ENCODE measurements around the gene RSPH9.
A peak's percentile ranks its signal among the peaks of the same experiment; 100 is the strongest.

Gene RSPH9

GRCh38 chr6:43669922-43670622 lies 25.2 kb downstream of the RSPH9 start:
- no peak overlapping the region for H2BK12ac ChIP-seq (ENCODE audit: low read length)
- H3K79me1 ChIP-seq (ENCODE audit: low read length) = peaks cover 5% of the 10 kb centered on the region
- no peak overlapping the region for H3K9ac ChIP-seq (ENCODE audit: low read length)
- H3K4me3 ChIP-seq (ENCODE audit: low read depth, low read length) = no peak overlapping the region
- H4K8ac ChIP-seq (ENCODE audit: low read depth, low read length) = no peak overlapping the region
- H3K4me1 ChIP-seq (ENCODE audit: control insufficient read depth in 1 of 2, insufficient read depth in 2 of 2, low read length in 2 of 2) = peaks cover 29% of the 10 kb centered on the region in 2 experiments
- H4K91ac ChIP-seq (ENCODE audit: low read depth, low read length) = peak overlapping the region; percentile 55
- peaks cover 28 to 37% of the 10 kb centered on the region in 2 experiments for H3K36me3 ChIP-seq (ENCODE audit: control insufficient read depth in 1 of 2, insufficient read depth in 2 of 2, low read length in 2 of 2)
- DNase-seq = peak in 1 of 2 donors; percentile 55
- WGBS (ENCODE audit: extremely low coverage, insufficient coverage, insufficient read length) = no CpG with 5 or more reads among the region's 6 CpGs
- peak overlapping the region; percentile 9 for H3K27ac ChIP-seq (ENCODE audit: low read depth, low read length)
- H3K9me3 ChIP-seq (ENCODE audit: insufficient read depth, low read depth, low read length) = peaks cover 5% of the 10 kb centered on the region
- H4K12ac ChIP-seq (ENCODE audit: low read depth, low read length) = no peak overlapping the region
- no peaks in the 10 kb centered on the region for H3K79me2 ChIP-seq (ENCODE audit: control insufficient read depth, insufficient read depth, low read length, poor library complexity)
- no peak overlapping the region for H3K4ac ChIP-seq (ENCODE audit: low read depth, low read length)
- no peak overlapping the region for H2AFZ ChIP-seq (ENCODE audit: insufficient read depth, low read length, poor library complexity)
- H3K14ac ChIP-seq (ENCODE audit: low read length) = no peak overlapping the region
- no peak overlapping the region for H2BK5ac ChIP-seq (ENCODE audit: low read depth, low read length, poor library complexity)
- H2BK120ac ChIP-seq (ENCODE audit: insufficient read depth, low read length, poor library complexity) = no peak overlapping the region
- H2AK5ac ChIP-seq (ENCODE audit: low read length) = no peak overlapping the region
- no peaks in the 10 kb centered on the region for H3K27me3 ChIP-seq (ENCODE audit: insufficient read depth, low read length)
- no peak overlapping the region for H3K4me2 ChIP-seq (ENCODE audit: low read length)
- H3K18ac ChIP-seq (ENCODE audit: low read length) = peak overlapping the region; percentile 31
- H3K23ac ChIP-seq (ENCODE audit: low read length) = no peak overlapping the region

DNA sequence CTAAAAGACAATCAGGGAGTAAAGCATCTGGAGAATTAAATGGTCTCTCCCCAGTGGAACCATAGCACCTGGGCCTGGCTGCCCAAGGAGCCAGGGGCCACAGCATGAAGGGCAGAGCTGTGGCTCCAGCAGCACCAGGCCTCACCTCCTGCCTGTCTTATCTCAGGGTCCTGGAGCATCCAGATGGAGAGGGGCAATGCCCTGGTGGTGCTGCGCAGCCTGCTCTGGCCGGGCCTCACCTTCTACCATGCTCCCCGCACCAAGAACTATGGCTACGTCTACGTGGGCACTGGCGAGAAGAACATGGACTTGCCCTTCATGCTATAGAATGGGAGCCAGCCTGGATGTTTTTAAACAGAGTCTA lies 25.8 kb downstream of the RSPH9 start:
- Histone ChIP-seq H3K36me3 (ENCODE audit: control insufficient read depth in 1 of 2, insufficient read depth in 2 of 2, low read length in 2 of 2) (peaks cover 33 to 42% of the 10 kb centered on the region in 2 experiments), H4K8ac (ENCODE audit: low read depth, low read length) (no peak overlapping the region), H3K23ac (ENCODE audit: low read length) (no peak overlapping the region), H3K14ac (ENCODE audit: low read length) (no peak overlapping the region), H2AK5ac (ENCODE audit: low read length) (no peak overlapping the region), H3K4me2 (ENCODE audit: low read length) (no peak overlapping the region), H3K4ac (ENCODE audit: low read depth, low read length) (no peak overlapping the region), H2BK12ac (ENCODE audit: low read length) (no peak overlapping the region), H3K4me3 (ENCODE audit: low read depth, low read length) (no peak overlapping the region), H3K79me2 (ENCODE audit: control insufficient read depth, insufficient read depth, low read length, poor library complexity) (no peaks in the 10 kb centered on the region), H2AFZ (ENCODE audit: insufficient read depth, low read length, poor library complexity) (no peak overlapping the region), H3K27me3 (ENCODE audit: insufficient read depth, low read length) (no peaks in the 10 kb centered on the region), H3K27ac (ENCODE audit: low read depth, low read length) (no peak overlapping the region), H4K91ac (ENCODE audit: low read depth, low read length) (no peak overlapping the region), H3K4me1 (ENCODE audit: control insufficient read depth in 1 of 2, insufficient read depth in 2 of 2, low read length in 2 of 2) (peaks cover 29% of the 10 kb centered on the region in 2 experiments), H3K9ac (ENCODE audit: low read length) (no peak overlapping the region), H3K79me1 (ENCODE audit: low read length) (peaks cover 5% of the 10 kb centered on the region), H4K12ac (ENCODE audit: low read depth, low read length) (no peak overlapping the region), H2BK5ac (ENCODE audit: low read depth, low read length, poor library complexity) (no peak overlapping the region), H3K18ac (ENCODE audit: low read length) (no peak overlapping the region), H2BK120ac (ENCODE audit: insufficient read depth, low read length, poor library complexity) (no peak overlapping the region), H3K9me3 (ENCODE audit: insufficient read depth, low read depth, low read length) (peaks cover 5% of the 10 kb centered on the region)
- DNase-seq = no peak
- no CpG with 5 or more reads among the region's 6 CpGs for WGBS (ENCODE audit: extremely low coverage, insufficient coverage, insufficient read length)

GRCh38 chr6:43671011-43671800 lies 26.4 kb downstream of the RSPH9 start:
- no CpG with 5 or more reads among the region's 8 CpGs for WGBS (ENCODE audit: extremely low coverage, insufficient coverage, insufficient read length)
- no peak overlapping the region for H3K4ac ChIP-seq (ENCODE audit: low read depth, low read length)
- H4K91ac ChIP-seq (ENCODE audit: low read depth, low read length) = no peak overlapping the region
- H4K8ac ChIP-seq (ENCODE audit: low read depth, low read length) = no peak overlapping the region
- no peak overlapping the region for H2BK5ac ChIP-seq (ENCODE audit: low read depth, low read length, poor library complexity)
- no peak for DNase-seq
- H3K9me3 ChIP-seq (ENCODE audit: insufficient read depth, low read depth, low read length) = peaks cover 5% of the 10 kb centered on the region
- peaks cover 29% of the 10 kb centered on the region in 2 experiments for H3K4me1 ChIP-seq (ENCODE audit: control insufficient read depth in 1 of 2, insufficient read depth in 2 of 2, low read length in 2 of 2)
- no peak overlapping the region for H3K4me2 ChIP-seq (ENCODE audit: low read length)
- no peaks in the 10 kb centered on the region for H3K27me3 ChIP-seq (ENCODE audit: insufficient read depth, low read length)
- no peak overlapping the region for H3K23ac ChIP-seq (ENCODE audit: low read length)
- peaks cover 5% of the 10 kb centered on the region for H3K79me1 ChIP-seq (ENCODE audit: low read length)
- H3K9ac ChIP-seq (ENCODE audit: low read length) = no peak overlapping the region
- H4K12ac ChIP-seq (ENCODE audit: low read depth, low read length) = no peak overlapping the region
- no peak overlapping the region for H3K27ac ChIP-seq (ENCODE audit: low read depth, low read length)
- H3K18ac ChIP-seq (ENCODE audit: low read length) = no peak overlapping the region
- H2AFZ ChIP-seq (ENCODE audit: insufficient read depth, low read length, poor library complexity) = no peak overlapping the region
- H3K79me2 ChIP-seq (ENCODE audit: control insufficient read depth, insufficient read depth, low read length, poor library complexity) = no peaks in the 10 kb centered on the region
- peaks cover 33 to 46% of the 10 kb centered on the region in 2 experiments for H3K36me3 ChIP-seq (ENCODE audit: control insufficient read depth in 1 of 2, insufficient read depth in 2 of 2, low read length in 2 of 2)
- no peak overlapping the region for H3K4me3 ChIP-seq (ENCODE audit: low read depth, low read length)
- no peak overlapping the region for H2BK120ac ChIP-seq (ENCODE audit: insufficient read depth, low read length, poor library complexity)
- H2AK5ac ChIP-seq (ENCODE audit: low read length) = no peak overlapping the region
- no peak overlapping the region for H3K14ac ChIP-seq (ENCODE audit: low read length)
- no peak overlapping the region for H2BK12ac ChIP-seq (ENCODE audit: low read length)

DNA sequence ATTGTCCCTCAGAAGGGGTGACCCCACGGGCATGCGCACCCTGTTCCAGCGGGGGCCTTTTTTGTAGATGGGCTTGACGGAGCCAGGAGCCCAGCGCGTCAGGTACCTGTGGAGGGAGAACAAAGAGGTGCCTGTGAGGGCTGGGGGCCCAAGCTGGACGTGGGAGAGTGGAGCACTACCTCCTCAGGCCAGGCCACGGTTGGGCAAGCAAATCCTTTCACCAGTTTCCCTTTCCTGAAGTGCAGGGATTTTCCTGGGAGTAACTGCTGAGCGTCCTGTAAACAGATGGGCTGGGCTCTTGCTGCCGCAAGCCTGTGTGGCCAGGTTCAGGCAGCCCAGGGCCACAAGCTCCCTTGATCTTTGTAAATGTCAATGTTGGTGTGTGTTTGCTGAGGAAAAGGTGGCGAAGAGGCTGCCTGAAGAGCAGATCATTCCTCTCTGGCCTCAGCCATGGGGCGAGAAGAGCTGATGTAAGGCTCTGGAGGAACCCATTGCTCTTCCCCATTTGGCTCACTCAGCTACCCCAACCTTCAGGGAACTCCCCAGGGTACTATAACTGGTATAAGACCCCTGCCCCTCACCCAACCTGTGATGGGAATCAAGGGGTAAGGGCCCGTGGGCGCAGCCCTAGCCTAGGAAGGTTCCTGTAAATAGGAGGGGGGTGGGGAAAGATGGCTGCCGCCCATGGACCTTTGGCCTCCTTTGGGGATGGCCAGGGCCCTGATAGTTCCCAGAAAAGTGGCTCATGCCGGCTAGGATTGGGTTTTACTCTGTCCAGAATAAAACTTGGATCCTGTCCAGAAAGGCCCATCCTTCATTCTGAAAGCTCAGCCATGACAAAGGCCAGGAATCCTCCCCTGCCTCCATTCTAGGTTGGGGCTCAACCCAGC lies 27.2 kb downstream of the RSPH9 start:
- Histone ChIP-seq H3K4me3 (ENCODE audit: low read depth, low read length) (no peak overlapping the region), H4K12ac (ENCODE audit: low read depth, low read length) (no peak overlapping the region), H3K9me3 (ENCODE audit: insufficient read depth, low read depth, low read length) (peaks cover 5% of the 10 kb centered on the region), H2BK120ac (ENCODE audit: insufficient read depth, low read length, poor library complexity) (no peak overlapping the region), H3K4ac (ENCODE audit: low read depth, low read length) (no peak overlapping the region), H3K4me1 (ENCODE audit: control insufficient read depth in 1 of 2, insufficient read depth in 2 of 2, low read length in 2 of 2) (peaks cover 29% of the 10 kb centered on the region in 2 experiments), H3K79me2 (ENCODE audit: control insufficient read depth, insufficient read depth, low read length, poor library complexity) (no peaks in the 10 kb centered on the region), H3K36me3 (ENCODE audit: control insufficient read depth in 1 of 2, insufficient read depth in 2 of 2, low read length in 2 of 2) (peaks cover 41 to 55% of the 10 kb centered on the region in 2 experiments), H3K4me2 (ENCODE audit: low read length) (no peak overlapping the region), H3K27ac (ENCODE audit: low read depth, low read length) (no peak overlapping the region), H4K8ac (ENCODE audit: low read depth, low read length) (no peak overlapping the region), H3K23ac (ENCODE audit: low read length) (no peak overlapping the region), H4K91ac (ENCODE audit: low read depth, low read length) (no peak overlapping the region), H2BK12ac (ENCODE audit: low read length) (no peak overlapping the region), H3K9ac (ENCODE audit: low read length) (no peak overlapping the region), H2AK5ac (ENCODE audit: low read length) (no peak overlapping the region), H3K18ac (ENCODE audit: low read length) (no peak overlapping the region), H3K79me1 (ENCODE audit: low read length) (peaks cover 5% of the 10 kb centered on the region), H2AFZ (ENCODE audit: insufficient read depth, low read length, poor library complexity) (no peak overlapping the region), H2BK5ac (ENCODE audit: low read depth, low read length, poor library complexity) (no peak overlapping the region), H3K27me3 (ENCODE audit: insufficient read depth, low read length) (no peaks in the 10 kb centered on the region), H3K14ac (ENCODE audit: low read length) (no peak overlapping the region)
- no peak for DNase-seq
- no CpG with 5 or more reads among the region's 16 CpGs for whole genome bisulfite sequencing (ENCODE audit: extremely low coverage, insufficient coverage, insufficient read length)

Data from trophoblast cell (in vitro differentiated cells and primary cell).